HG02938 (cell line): ENCODE data around the gene ZNHIT2.

Experiments used
- ATAC-seq: cut with Tn5 transposase; IDR thresholded peaks from one replicate; pipeline ENCODE4 v1.9.1; 2021; ENCODE audit warnings: mild to moderate bottlenecking, moderate library complexity; ENCODE audit not compliant: unreplicated experiment

The ZNHIT2 gene

GRCh38 chr11:65134952-65135632 lies 17.6 kb upstream of the ZNHIT2 start:
- ATAC-seq: peak; percentile 73

- peak; percentile 54 for ATAC-seq
These were observed 16.9 kb upstream of the ZNHIT2 start, which contains the start of gene SYVN1 for GRCh38 chr11:65134240-65134951. Gene SYVN1, minus strand, starts transcription at chr11:65134519. Its CDS starts 918 bp downstream, at chr11:65133601.

GRCh38 chr11:65133724-65134123 lies 16.2 kb upstream of the ZNHIT2 start:
- ATAC-seq: no peak

DNA sequence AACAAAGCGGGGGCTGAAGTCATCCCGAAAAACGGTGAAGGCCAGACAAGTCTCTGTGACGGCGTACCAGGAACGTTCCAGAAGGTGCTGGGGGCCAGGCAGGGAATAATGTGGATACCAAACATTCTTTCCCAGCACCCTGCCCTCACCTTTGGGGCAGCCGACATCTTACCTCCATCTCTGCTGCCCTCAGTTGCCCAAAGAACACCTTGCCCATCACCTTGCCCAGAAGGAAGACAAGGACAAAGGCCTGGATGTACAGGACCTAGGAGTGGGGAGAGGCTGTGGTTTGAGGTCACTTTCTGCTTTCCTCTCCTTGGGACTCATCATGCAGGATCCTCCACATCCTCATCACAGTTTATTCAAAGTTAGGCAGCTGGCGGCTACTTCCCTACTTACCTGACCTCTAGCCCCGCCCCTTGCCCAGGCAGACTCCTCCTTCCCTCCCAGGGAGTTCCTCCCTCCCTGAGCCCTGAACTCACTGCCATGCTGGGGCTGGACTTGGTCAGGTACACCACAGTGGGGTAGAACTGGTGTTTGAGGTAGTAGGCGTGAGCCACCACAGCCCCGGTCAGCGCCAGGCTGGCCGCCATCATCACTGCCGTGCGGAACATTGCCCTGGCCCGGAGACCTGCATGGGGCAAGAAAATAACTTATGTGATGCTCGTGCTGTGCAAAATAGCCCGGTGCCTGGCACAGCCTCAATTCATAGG lies 15.6 kb upstream of the ZNHIT2 start:
- ATAC-seq: no peak

DNA sequence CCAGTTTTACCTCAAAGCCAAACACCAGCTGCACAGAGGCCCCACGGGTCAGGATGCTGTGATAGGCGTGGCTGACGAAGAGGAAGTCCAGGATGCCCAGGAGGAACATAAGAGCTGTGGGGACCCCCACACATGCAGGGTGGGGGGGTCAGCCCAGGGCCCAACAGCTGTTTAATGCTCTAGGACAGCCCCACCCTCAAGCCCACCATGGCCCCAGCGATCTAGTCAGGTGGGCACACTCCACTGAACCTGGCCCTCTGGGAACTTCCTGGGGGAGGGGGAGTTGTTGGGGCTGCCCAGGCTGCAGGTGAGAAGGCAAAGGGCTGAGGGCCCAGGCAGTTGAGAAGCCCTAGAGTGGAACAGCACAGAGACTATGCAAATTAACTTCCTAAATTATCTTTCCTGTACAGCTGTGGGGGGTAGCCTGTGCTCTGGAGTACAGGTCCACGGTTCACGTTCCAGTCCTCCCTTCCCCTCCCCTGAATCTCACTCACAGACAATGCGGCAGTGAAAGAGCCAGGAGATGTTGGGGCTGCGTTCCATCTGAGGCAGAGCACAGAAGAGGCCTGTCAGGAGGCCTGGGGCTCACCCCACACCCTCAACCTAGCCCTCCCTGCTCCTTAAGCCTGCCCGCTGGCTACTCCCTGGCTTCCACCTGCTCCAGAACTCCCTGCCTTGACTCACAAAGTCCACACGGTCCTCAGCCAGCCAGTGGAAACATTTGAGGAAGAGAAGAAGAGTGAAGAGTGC lies 14.9 kb upstream of the ZNHIT2 start:
- no peak for ATAC-seq

DNA sequence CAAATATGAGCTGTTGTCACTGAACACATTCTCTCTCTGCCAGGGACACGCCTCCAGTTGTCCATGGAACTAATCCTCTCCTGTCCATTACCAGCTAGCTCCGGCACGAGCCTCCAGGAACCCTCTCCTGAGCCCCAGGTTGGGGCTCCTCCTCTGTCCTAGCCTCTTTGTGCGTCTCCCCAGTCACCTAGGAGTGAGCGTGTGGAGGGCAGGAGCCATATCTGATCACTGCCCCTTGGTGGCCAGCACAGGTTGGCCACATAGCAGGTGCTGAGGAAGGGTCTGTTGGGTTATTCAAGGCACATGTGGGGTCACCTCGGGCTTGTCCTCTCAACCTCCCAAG lies 14.4 kb upstream of the ZNHIT2 start:
- no peak for ATAC-seq

- ATAC-seq: no peak
These were observed 13.9 kb upstream of the ZNHIT2 start for GRCh38 chr11:65131417-65131776.

GRCh38 chr11:65130631-65131416 lies 13.3 kb upstream of the ZNHIT2 start:
- no peak for ATAC-seq

- no peak for ATAC-seq
These were observed 12.3 kb upstream of the ZNHIT2 start for GRCh38 chr11:65129649-65130441.

GRCh38 chr11:65128182-65129145 lies 11.0 kb upstream of the ZNHIT2 start:
- ATAC-seq: no peak

DNA sequence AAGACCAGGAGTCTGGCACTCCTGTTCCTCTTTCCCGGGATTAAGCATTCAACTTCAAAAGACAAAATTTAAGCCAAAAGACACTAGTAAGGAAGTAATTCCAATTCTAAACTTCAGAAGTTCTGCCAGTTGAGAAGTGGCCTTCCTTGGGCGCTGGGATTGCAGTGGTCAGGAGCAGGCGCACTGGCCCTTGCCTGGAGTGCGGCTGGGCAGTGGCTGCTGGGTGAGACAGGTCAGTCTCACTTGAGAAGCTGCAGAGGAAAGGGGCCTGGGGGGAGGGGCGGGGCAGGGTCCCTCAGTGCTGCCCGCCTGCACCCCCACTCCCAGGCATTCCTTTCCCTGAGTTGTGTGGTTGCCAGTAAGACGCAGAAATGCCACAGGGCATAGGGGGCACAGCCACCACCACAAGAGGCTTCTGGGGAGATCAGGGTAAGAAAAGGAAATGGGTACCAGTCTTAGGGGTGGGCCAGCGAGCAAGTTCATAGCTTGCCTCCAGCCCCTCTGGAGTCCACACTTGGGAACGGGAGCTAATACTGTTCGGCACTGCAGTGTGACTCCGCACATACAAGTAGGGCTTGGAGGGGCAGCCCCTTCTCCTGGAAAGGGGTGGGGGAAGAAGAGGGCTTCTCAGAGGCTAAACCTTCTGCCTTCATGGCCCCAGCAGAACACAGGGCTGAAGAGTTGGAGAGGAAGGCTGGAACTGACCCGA lies 10.1 kb upstream of the ZNHIT2 start:
- ATAC-seq: no peak

- no peak for ATAC-seq
These were observed 9.2 kb upstream of the ZNHIT2 start for GRCh38 chr11:65126624-65127274.

GRCh38 chr11:65125197-65126056 lies 7.9 kb upstream of the ZNHIT2 start:
- ATAC-seq: no peak

- ATAC-seq: no peak
These were observed 7.1 kb upstream of the ZNHIT2 start for GRCh38 chr11:65124480-65125196.

DNA sequence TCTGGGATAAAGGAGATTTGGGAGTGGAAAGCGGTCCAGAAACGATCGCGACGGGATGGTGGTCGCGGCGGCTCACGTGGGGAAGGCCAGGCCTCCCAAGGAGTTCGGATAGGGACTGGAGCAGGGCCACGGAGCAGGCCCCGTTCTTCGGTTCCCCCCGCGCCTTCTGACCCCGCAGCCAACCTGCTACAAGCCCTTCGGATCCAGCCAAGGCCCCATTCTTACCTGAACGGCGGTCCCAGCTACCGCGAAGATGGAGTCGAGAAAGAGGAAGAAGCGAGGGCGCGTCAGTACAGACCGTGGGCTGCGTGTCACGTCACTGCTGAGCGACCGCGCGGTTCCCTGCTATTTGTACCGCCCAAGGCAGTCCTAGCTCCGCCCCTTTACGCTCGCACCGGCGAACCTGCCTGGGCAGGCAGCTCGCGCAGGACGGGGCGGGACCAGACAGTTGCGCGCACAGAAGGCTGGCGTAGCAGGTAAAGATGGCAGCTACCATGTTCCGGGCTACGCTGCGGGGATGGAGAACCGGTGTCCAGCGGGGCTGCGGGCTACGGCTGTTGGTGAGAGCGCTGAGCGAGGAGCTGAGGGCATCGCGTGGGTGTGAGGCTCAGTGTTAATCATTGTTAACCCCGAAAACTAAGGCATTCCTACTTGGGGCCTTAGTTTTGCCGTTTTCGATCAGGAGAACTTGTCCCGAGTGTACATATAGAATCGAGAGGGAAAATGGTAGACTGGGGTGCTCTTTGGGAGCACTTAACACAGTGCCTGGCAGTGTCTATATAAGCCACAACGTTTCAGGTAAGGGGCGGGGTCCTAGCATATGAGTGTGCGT lies 4.6 kb upstream of the ZNHIT2 start, which contains the start of the genes FAU and MRPL49:
FAU (minus strand) TSS at position 270 of the 832 bp plus-strand sequence. CDS start 321 bp downstream, outside the sequence.
MRPL49 (plus strand) TSS at position 457 of the 832 bp plus-strand sequence; CDS start at position 483, 26 bp downstream.
- peak; percentile 48 for ATAC-seq
